Thyroid gland (tissue), 4 donors: ENCODE measurements around the gene CPN2. TPM values are rescaled to one million over a fixed set of nuclear protein-coding genes. Genes with fewer than 3 reads are reported as not detected.

Source experiments
- DNase-seq, 2 donors: peaks; one replicate each; pipeline ENCODE4 v3.0.0-alpha.2; 2019
- H3K27ac ChIP-seq, 3 donors: fragments of 200-600 bp; sonication (generic); 1 replicate in 2 of 3; 2 replicates in 1 of 3; pipeline ENCODE4 v1.5.1; 2016 to 2019; ENCODE audit warnings: mild to moderate bottlenecking in 1 of 3, moderate library complexity in 1 of 3
- H3K27me3 ChIP-seq: fragments of 200-600 bp; sonication (generic); one replicate; pipeline ENCODE4 v1.5.1; 2019
- H3K36me3 ChIP-seq, 2 donors: fragments of 200-600 bp; sonication (generic); one replicate each; pipeline ENCODE4 v1.5.1; 2016 to 2019
- H3K4me1 ChIP-seq, 2 donors: fragments of 200-600 bp; sonication (generic); one replicate each; pipeline ENCODE4 v1.5.1; 2017 to 2019
- H3K4me3 ChIP-seq, 3 donors: fragments of 200-600 bp; sonication (generic); replicated peaks in 1 of 3; 1 replicate in 2 of 3; 2 replicates in 1 of 3; pipeline ENCODE4 v1.5.1; 2016; ENCODE audit warnings: mild to moderate bottlenecking in 1 of 3
- H3K9me3 ChIP-seq: fragments of 200-600 bp; sonication (generic); one replicate; pipeline ENCODE4 v1.5.1; 2017
- POLR2A ChIP-seq, 2 donors: fragments of 450-650 bp; IDR thresholded peaks; one replicate each; pipeline ENCODE4 v1.6.1; 2017; ENCODE audit warnings: antibody characterized with exemption in 2 of 2, mild to moderate bottlenecking in 2 of 2, moderate library complexity in 1 of 2
- WGBS, 2 donors: methylation state at CpG; one replicate each; pipeline ENCODE4 v1.1.5; 2017; 5-methylcytosine and 5-hydroxymethylcytosine counted together
- intact Hi-C: fragments of 100-400 bp; cut with DNase I; formaldehyde crosslinking; loops from one replicate; pipeline ENCODE4 v1.15.1; 2023
- total RNA-seq, 4 donors: library from RNA; depleted of rRNA; stranded (reverse); fragments of >200 nt; gene quantifications; one replicate each; pipeline ENCODE4 v1.2.3, GENCODE V29; 2016
- TF ChIP-seq, protein P1 (sequence below), 6 experiments: fragments of 200-600 bp in 3 of 6; fragments of 450-650 bp in 3 of 6; sonication (generic) in 3 of 6; IDR thresholded peaks; one replicate each; pipeline ENCODE4 v1.5.1; 2016 to 2019; ENCODE audit warnings: antibody characterized with exemption in 6 of 6, mild to moderate bottlenecking in 2 of 6, inconsistent platforms in 1 of 6, moderate library complexity in 1 of 6

CPN2 gene
- total RNA-seq, 4 donors from 2014 or later = not detected

DNA sequence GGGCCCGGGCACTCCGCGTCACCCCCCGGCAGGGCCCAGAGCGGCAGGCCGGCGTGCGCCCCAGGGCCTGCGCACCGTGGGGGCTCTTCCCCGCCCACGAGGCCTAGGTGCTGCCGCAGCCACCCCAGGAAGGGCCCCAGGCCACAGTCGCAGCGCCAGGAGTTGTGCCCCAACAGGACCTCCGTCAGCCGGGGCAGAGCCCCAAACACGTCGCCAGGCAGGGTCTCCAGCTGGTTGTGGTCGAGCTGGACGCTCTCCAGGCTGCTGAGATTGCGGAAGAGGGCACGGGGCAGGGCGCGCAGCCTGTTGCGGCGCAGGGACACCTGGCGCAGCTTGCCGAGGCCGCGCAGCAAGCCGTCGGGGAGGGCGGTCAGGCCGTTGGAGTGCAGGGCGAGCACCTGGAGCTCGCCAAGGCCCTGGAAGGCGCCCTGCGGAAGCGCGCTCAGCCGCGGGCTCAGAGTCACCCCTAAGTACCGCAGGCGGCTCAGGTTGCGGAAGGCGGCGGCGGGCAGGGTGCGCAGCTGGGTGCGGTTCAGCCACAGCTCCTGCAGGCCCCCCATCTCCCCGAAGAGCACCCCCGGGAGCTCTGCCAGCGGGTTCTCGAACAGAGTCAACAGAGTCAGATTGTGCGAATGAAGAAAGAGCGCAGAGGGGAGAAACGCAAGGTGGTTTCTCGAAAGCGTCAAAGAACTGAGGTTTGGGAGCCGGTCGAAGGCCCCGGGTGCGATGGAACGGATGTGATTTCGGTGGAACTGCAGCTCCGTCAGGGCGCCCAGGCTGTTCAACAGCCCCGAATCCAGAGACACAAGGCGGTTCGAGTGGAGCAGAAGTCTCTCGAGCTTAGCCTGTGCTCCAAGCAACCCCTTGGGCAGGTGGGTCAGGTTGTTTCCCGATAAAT lies 46.0 kb upstream of the CPN2 start:
- Histone ChIP-seq H3K4me1 (peaks cover 19 to 34% of the 10 kb centered on the region in 2 donors), H3K27me3 (no peaks in the 10 kb centered on the region), H3K9me3 (no peaks in the 10 kb centered on the region), H3K4me3 (no peak overlapping the region), H3K36me3 (no peaks in the 10 kb centered on the region), H3K27ac (peak overlapping the region in 2 of 3 donors; percentile 83 to 90)
- intact Hi-C loops = loop anchor here (5.0 kb wide), 1 partner anchor 55 kb away; no protein-coding TSS in a partner anchor
- WGBS, 2 donors = 43 to 44% methylated on average over 21 to 37 of the region's 73 CpGs
- no peak for TF ChIP-seq POLR2A (IDR thresholded peaks at IDR 0.05)
- TF ChIP-seq, protein P1, sequence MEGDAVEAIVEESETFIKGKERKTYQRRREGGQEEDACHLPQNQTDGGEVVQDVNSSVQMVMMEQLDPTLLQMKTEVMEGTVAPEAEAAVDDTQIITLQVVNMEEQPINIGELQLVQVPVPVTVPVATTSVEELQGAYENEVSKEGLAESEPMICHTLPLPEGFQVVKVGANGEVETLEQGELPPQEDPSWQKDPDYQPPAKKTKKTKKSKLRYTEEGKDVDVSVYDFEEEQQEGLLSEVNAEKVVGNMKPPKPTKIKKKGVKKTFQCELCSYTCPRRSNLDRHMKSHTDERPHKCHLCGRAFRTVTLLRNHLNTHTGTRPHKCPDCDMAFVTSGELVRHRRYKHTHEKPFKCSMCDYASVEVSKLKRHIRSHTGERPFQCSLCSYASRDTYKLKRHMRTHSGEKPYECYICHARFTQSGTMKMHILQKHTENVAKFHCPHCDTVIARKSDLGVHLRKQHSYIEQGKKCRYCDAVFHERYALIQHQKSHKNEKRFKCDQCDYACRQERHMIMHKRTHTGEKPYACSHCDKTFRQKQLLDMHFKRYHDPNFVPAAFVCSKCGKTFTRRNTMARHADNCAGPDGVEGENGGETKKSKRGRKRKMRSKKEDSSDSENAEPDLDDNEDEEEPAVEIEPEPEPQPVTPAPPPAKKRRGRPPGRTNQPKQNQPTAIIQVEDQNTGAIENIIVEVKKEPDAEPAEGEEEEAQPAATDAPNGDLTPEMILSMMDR (IDR thresholded peaks at IDR 0.05) = no peak
- no peak for DNase-seq

DNA sequence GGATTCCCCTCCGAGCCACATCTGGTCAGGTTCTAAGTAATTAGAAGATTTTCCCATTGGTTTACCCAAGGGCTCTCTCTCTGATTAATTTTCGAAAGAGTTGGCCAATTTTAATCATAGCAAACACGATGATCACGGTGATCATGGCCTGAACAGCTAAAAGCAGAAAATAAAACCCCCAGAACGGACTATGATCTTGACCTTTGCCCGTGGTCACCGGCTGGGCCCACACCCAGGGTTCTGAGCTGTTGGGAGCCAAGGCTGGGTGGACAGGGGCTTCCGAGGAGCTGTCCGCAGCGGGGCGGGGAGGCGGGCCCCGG lies 45.4 kb upstream of the CPN2 start:
- Histone ChIP-seq H3K4me1 (peaks cover 15 to 34% of the 10 kb centered on the region in 2 donors), H3K4me3 (no peak overlapping the region), H3K27ac (peak overlapping the region; percentile 60 to 90 (median 83)), H3K36me3 (no peaks in the 10 kb centered on the region), H3K9me3 (no peaks in the 10 kb centered on the region), H3K27me3 (no peaks in the 10 kb centered on the region)
- DNase-seq = no peak
- intact Hi-C loops = loop anchor here (5.0 kb wide), 1 partner anchor 54 kb away; no protein-coding TSS in a partner anchor
- 52 to 64% methylated on average over 4 to 13 of the region's 13 CpGs for WGBS, 2 donors
- peak in 1 of 2 donors; percentile 2 for TF ChIP-seq POLR2A (IDR thresholded peaks at IDR 0.05)
- TF ChIP-seq, protein P1 (IDR thresholded peaks at IDR 0.05) = no peak

DNA sequence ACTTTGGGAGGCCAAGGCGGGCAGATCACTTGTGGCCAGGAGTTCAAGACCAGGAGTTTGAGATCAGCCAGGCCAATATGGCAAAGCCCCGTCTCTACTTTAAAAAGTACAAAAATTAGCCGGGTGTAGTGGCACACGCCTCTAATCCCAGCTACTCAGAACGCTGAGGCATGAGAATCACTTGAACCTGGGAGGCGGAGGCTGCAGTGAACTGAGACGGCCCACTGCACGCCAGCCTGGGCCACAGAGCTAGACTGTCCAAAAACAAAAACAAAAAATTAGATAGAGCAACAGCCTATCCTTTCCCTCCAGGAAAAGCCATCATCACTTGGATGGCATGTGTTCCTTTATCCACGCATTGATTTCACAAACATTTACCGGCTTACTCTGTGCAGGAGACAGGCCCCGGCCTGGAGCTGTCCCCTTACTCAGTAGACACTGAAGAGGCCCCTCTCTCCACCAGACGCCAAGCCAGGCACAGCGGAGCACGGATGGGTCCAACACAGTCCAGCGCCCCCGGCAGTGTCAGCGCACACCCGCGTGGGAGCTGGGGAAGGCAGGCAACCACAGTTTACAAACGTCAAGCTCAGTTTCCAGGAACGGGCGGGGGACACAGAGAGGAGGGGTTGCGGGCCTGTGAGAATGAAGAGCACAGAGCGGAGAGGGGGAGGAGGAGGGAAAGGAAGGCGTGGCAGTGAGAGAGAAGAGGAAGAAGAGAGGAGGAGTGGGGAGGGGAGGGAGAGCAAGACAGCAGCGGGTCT lies 44.8 kb upstream of the CPN2 start:
- Histone ChIP-seq H3K36me3 (no peaks in the 10 kb centered on the region), H3K27ac (peak overlapping the region; percentile 60 to 90 (median 83)), H3K9me3 (no peaks in the 10 kb centered on the region), H3K27me3 (no peaks in the 10 kb centered on the region), H3K4me3 (no peak overlapping the region), H3K4me1 (peaks cover 14 to 34% of the 10 kb centered on the region in 2 donors)
- intact Hi-C loops = loop anchor here (5.0 kb wide), 1 partner anchor 54 kb away; no protein-coding TSS in a partner anchor
- peak; percentile 77 to 82 for DNase-seq
- WGBS, 2 donors = 16 to 28% methylated on average over 24 to 26 of the region's 26 CpGs
- peak in 1 of 2 donors; percentile 3 for TF ChIP-seq POLR2A (IDR thresholded peaks at IDR 0.05)
- TF ChIP-seq, protein P1 (IDR thresholded peaks at IDR 0.05) = no peak

DNA sequence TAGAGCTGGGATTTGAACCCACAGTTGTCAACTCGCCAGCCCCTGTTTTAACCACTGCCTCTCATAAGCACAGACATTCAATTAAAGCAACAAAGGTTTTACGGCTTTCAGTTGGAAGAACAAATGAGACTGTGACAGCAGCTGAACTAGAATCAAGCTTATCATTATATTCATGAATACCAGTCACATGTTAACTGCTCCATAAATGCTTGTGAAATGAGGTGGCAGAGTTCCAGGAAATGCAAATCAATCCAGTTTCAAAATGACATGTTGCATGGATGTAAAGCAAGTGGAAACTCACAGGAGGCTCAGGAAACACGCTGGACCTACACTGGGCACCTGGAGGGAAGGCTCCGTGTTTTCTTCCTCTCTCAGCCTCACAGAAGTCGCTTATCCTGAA lies 44.1 kb upstream of the CPN2 start:
- intact Hi-C loops = loop anchor here (5.0 kb wide), 1 partner anchor 53 kb away; no protein-coding TSS in a partner anchor
- DNase-seq = no peak
- no peaks in the 10 kb centered on the region for H3K9me3 ChIP-seq
- TF ChIP-seq, protein P1 (IDR thresholded peaks at IDR 0.05) = no peak
- no peak for TF ChIP-seq POLR2A (IDR thresholded peaks at IDR 0.05)
- no peaks in the 10 kb centered on the region for H3K36me3 ChIP-seq
- H3K4me1 ChIP-seq = peaks cover 14 to 34% of the 10 kb centered on the region in 2 donors
- H3K4me3 ChIP-seq = no peak overlapping the region
- H3K27ac ChIP-seq = peak overlapping the region; percentile 60 to 90 (median 83)
- WGBS, 2 donors = 71 to 74% methylated on average over 5 of the region's 5 CpGs
- H3K27me3 ChIP-seq = no peaks in the 10 kb centered on the region
